SIG-M5 treated with dmso at 0.1 percent for 504 hours (cell line): ENCODE data around the gene GRAP2.
A peak's percentile ranks its signal among the peaks of the same experiment; 100 is the strongest.

Experiments used
- DNase-seq: peaks from one replicate; lab custom pipeline; 2025; ENCODE audit not compliant: unreplicated experiment; lab: John Stamatoyannopoulos, UW

GRAP2 gene

GRCh38 chr22:39960791-39961746, 60.2 kb downstream of the GRAP2 start:
- DNase-seq, result peak; percentile 72

GRCh38 chr22:39962071-39962470, 61.2 kb downstream of the GRAP2 start:
- DNase-seq, result no peak

DNA sequence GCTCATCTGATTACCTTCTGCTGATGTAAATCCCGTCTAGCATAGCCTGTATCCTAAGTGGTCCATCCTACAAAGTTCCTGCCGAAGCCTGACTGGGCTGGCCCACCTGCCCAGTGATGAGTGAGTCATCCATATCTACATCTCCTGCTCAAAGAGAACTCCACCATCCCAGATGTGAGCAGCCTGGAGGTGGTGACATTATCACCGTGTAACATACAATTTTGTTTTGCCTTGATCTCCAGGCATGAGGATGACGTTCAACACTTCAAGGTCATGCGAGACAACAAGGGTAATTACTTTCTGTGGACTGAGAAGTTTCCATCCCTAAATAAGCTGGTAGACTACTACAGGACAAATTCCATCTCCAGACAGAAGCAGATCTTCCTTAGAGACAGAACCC, 64.9 kb downstream of the GRAP2 start:
- DNase-seq, result no peak

DNA sequence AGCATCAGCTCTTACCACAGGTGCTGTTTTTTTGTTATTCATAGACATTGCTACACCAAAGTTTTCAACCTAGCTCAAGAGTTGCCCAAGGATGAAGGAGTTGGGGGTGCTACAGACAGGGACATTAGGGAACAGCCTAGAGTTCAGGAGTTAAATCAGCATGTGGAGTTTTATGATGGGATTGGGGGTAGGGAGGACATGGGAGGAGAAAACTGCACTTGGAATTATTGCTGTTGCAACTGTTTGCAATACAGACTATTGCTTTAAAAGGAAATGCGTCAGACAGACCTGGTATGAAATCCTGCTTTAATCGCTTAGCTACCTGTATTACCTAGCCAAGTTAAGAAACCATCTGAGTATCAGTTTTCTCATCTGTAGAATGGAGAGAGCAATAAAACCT, 65.6 kb downstream of the GRAP2 start:
- DNase-seq, result no peak

- DNase-seq, result no peak
These were observed 66.4 kb downstream of the GRAP2 start for GRCh38 chr22:39967103-39967829.

DNA sequence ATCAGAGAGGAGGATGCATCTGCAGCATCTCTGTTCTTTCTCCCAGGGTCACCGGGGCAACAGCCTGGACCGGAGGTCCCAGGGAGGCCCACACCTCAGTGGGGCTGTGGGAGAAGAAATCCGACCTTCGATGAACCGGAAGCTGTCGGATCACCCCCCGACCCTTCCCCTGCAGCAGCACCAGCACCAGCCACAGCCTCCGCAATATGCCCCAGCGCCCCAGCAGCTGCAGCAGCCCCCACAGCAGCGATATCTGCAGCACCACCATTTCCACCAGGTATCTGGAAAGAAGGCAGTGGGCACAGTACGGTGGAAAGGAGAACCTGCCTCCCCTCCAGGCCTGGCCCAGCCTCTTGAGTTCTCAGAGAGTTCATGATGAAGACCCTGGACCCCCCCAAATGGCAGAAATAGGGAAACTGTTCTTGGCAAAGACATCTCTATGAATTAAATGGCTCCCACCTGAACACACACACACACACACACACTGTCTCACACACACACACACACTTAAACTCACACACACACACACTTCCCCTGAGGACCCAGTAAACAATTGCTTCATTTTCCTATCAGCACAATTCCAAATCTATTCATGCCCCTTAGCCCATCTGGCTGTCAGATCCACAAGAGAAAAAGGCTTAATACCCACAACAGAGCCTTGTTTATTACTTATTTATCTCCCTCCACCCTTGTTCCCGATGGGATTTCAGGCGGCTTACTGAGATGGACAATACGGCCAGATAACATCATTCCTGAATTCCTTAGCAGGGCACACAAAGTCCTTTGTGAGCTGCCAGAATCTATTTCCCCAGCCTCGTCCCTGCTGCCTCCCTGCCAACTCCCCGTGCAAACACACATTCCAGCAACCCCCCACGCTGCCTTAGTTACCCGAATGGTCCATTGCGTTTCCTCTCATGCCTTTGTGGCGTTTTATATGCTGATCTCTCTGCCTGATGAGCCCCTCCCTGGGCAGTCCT, 67.4 kb downstream of the GRAP2 start:
- DNase-seq, result no peak

DNA sequence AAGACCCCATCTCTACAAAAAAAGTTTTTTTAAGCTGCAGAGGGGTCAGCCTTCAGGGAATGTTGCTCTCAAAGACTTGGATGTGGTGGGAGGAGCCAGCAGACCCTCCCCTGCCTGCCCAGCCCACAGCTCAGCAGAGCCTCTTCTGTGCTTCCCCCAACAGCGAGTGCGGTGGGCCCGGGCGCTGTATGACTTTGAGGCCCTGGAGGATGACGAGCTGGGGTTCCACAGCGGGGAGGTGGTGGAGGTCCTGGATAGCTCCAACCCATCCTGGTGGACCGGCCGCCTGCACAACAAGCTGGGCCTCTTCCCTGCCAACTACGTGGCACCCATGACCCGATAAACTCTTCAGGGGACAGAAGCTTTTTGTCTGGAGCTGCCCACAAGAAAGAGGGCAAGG, 69.9 kb downstream of the GRAP2 start:
- DNase-seq, result no peak

- DNase-seq, result no peak
These were observed 71.8 kb downstream of the GRAP2 start for GRCh38 chr22:39972641-39973040.

- no peak for DNase-seq
These were observed 72.8 kb downstream of the GRAP2 start for GRCh38 chr22:39973656-39974055.

- DNase-seq, result no peak
These were observed 73.2 kb downstream of the GRAP2 start for GRCh38 chr22:39974065-39974464.

GRCh38 chr22:39979048-39979447, 78.2 kb downstream of the GRAP2 start:
- no peak for DNase-seq

GRCh38 chr22:39979458-39979857, 78.6 kb downstream of the GRAP2 start:
- no peak for DNase-seq

DNA sequence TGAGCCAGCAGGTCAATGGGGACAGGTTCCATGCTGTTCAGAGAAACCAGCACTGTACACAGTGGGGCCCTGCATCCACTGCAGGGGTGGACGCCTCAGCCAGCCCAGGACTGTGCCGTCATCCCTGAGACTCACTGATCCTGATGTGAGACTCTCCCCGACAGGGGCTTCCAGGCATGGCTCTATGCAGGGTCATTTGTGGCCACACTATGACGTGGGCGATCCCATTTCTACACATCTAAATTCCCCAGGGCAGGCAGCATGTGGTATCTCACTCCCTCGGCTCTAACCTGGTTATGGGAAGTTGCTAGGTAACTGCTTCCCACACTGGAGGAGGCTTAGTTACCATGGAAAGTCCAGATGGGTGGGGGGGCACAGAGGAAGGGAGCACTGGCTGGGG, 79.7 kb downstream of the GRAP2 start:
- DNase-seq, result no peak

DNA sequence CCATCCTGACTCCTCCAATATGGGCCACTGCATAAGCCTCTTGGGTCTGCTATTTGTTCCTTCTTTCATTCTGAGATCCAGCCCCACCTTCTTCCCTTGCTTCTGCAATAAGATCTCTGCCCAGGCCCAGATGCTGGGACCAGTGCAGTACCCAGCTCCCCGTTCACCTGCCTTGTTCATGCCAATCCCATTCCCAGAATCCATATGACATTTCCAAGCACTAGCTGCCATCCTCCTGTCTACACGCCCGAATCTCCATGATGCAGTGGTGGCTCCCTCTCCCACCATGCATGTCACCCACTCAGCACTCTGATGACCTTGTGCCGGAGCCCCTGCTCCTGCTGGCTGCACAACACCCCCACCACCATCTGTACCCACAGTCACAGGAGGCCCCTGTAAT, 82.5 kb downstream of the GRAP2 start:
- DNase-seq, result no peak

DNA sequence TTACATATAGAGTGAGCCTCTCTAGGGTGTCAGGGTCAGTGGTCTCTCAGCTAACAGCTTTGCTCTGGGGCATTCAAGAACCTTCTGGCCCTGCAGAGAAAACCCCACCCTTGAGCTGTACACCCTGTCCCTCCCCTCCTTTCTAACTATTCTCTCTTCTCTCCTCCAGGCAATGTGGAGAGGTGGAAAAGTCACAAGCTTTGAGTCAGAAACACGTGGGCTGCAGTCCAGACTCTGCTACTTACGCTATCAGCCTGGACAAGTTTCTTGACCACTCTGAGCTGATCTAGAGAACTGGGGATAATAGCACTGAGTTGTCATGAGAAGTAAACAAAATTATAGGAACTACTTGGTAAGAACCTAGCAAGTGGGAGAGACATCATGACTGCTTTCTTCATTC, 83.1 kb downstream of the GRAP2 start:
- no peak for DNase-seq

GRCh38 chr22:39984746-39985145, 83.9 kb downstream of the GRAP2 start:
- no peak for DNase-seq

DNA sequence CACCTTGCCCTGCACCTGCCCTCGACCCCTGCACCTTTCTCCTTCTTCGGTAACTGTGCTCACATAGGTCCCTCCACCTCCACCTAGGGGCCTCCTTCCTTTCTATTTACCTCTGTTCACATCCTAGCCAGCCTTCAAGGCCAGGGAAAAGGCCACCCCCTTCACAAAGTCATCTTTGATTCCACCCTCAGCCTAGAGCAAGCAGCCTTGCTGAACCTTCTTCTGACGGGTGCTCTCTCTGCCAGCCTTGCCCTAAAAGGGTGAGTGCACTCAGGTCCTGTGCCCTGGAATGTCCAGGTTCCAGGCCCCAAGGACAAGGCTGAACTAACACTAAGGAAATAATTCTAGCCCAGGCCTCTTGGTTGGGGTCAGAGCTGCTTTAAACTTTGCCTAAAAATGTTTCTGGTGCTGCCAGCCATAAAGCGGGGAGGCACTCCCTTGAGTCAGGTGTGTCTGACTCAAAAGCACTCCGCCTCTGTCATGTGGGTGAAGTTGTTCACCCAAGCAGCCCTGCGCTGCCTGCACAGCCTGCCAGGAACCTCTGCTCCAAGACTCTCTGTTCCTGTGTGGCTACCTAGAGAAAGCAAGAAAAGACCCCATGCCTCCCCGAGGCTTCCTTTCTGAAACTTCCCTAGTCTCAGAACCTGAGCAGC, 84.6 kb downstream of the GRAP2 start:
- DNase-seq, result no peak

DNA sequence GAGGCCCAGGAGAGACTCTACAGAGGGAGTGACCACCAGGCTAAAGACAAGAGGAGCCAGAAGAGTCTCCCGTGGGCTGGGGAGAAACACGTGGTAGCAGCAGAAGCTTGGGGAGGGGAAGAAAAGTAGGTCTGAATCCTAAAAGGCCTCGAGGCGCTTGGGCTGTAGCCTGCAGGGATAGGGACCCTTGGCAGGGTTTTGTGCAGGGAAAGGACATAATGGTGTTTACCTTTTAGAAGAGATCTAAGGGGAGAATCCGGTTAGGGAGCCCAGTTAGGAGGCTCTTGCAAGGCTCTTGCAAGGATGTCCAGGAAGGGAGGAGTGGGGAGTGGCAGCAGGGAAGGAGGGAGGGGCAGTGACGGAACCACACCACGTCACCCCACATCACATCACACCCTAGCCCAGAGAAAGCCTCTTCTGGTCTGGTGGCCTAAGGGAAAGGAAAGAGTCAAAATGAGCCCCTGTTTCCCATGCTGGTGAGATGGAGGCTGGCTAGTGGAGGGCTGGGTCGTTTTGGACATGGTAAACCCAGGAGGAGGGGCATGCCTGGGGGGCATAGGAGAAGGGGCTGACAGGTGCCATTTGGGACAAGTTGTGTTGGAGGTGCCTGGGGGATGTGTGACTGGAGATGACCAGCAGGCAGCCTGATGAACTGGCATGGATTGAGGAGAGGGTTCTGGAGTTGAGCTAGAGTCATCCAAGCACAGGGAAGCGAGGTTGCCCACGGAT, 87.7 kb downstream of the GRAP2 start:
- DNase-seq, result no peak

DNA sequence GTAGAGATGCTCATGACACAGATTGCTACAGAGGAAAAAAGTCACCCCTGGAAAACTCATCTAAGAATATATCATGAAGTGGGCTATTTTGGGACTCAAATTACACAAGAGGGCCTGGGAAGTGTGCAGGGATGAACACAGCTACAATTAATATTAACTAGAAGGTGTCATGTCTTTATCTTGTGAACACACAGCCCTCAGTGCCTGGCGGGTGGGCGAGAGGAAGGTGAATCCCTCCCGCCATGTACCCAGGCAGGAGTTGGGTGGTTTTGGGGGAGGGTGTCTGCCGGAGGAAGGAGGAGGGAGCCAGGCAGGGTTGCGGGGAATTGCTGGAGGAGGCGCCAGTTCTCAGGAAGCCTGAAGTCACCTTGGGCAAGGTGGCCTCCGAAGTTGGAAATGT, 88.7 kb downstream of the GRAP2 start:
- DNase-seq, result no peak

DNA sequence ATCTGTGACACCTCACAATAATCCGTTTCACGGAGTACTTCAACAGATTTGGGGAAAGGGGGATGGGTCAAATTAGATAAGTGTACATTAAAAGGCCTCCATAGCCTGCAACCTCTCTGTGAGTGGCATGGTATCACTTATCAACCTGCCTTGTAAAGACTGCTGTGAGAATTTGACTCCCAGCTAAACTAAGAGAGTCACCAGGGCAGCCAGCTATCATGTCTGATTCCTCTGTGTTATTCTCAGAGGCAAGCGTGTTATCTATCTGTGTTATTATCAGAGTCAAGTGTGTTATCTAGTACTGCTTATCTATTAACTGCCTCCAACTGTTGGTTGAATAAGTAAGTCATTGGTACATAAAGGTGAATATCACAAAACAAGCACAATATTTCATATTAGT, 89.8 kb downstream of the GRAP2 start:
- DNase-seq, result no peak
